Esophagus muscularis mucosa (tissue), 4 donors: ENCODE results near the gene BTNL8. TPM values are rescaled to one million over a fixed set of nuclear protein-coding genes. Genes with fewer than 3 reads are reported as not detected.

Experiments
- DNase-seq: peaks from one replicate; pipeline ENCODE4 v3.0.0-alpha.2; 2017; ENCODE audit errors: extremely low spot score
- H3K27ac ChIP-seq, 4 donors: fragments of 200-600 bp; sonication (generic); replicated peaks in 1 of 4; 1 replicate in 3 of 4; 2 replicates in 1 of 4; pipeline ENCODE4 v1.5.1; 2016 to 2019; ENCODE audit warnings: mild to moderate bottlenecking in 1 of 4
- H3K27me3 ChIP-seq, 4 donors: fragments of 200-600 bp; sonication (generic); one replicate each; pipeline versions ENCODE4 v1.5.1 to v1.6.0; 2016 to 2019
- H3K36me3 ChIP-seq, 4 donors: fragments of 200-600 bp; sonication (generic); one replicate each; pipeline ENCODE4 v1.5.1; 2016 to 2019
- H3K4me1 ChIP-seq, 4 donors: fragments of 200-600 bp; sonication (generic); one replicate each; pipeline ENCODE4 v1.5.1; 2016 to 2019
- H3K4me3 ChIP-seq, 4 donors: fragments of 200-600 bp; sonication (generic); 1 replicate in 2 of 4; 2 replicates in 2 of 4; pipeline ENCODE4 v1.5.1; 2016 to 2019; ENCODE audit warnings: mild to moderate bottlenecking in 4 of 4, moderate library complexity in 1 of 4
- H3K9me3 ChIP-seq, 4 donors: fragments of 200-600 bp; sonication (generic); 1 replicate in 3 of 4; 2 replicates in 1 of 4; pipeline ENCODE4 v1.5.1; 2016 to 2019
- EP300 ChIP-seq: sonication (generic); formaldehyde crosslinking; IDR thresholded peaks from one replicate; pipeline ENCODE4 v1.6.1; 2017; ENCODE audit warnings: antibody characterized with exemption
- POLR2A ChIP-seq: fragments of 450-650 bp; IDR thresholded peaks from one replicate; pipeline ENCODE4 v1.6.1; 2017; ENCODE audit warnings: antibody characterized with exemption, moderate library complexity, mild to moderate bottlenecking, low read depth
- POLR2AphosphoS5 ChIP-seq, 2 donors: sonication (generic); formaldehyde crosslinking; IDR thresholded peaks; one replicate each; pipeline ENCODE4 v1.6.1; 2017; ENCODE audit warnings: antibody characterized with exemption in 2 of 2
- whole genome bisulfite sequencing: methylation state at CpG from one replicate; pipeline ENCODE4 v1.1.5; 2018; 5-methylcytosine and 5-hydroxymethylcytosine counted together
- intact Hi-C: fragments of 100-400 bp; cut with DNase I; formaldehyde crosslinking; loops from one replicate; pipeline ENCODE4 v1.15.1; 2023
- total RNA-seq, 4 donors: library from RNA; depleted of rRNA; stranded (reverse); fragments of >200 nt; gene quantifications; one replicate each; pipeline versions ENCODE4 v1.1.0 to v1.2.1, GENCODE V29; 2016
- TF ChIP-seq, protein P1 (sequence below), 3 experiments: fragments of 200-600 bp in 2 of 3; fragments of 450-650 bp in 1 of 3; sonication (generic) in 2 of 3; IDR thresholded peaks; one replicate each; pipeline ENCODE4 v1.5.1; 2017 to 2019; ENCODE audit warnings: antibody characterized with exemption in 3 of 3, mild to moderate bottlenecking in 2 of 3, moderate library complexity in 1 of 3

The BTNL8 gene
- total RNA-seq, 4 donors from 2014 or later = 0.17 to 0.58 (median 0.34) TPM; not detected in 1

DNA sequence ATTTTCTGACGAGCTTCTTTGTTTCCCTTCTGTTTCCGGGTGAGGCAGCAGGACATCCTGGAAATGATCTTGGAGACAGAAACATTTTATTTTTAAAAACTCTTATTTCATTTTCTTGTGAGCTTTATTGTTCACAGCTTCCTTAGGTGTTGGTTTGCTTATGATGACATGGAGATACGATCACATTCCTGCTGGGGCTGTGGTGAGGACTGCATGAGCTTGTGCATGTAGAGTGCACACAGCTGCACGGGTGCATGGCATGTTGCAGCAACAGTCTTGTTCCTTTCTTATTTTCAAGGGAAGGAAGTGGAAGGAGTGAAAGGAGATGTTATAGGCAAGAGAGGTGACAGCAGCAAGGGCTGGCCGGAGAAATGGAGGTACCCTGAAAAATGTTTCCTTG lies 1.2 kb downstream of the BTNL8 start:
- no peak overlapping the region for H3K4me3 ChIP-seq
- TF ChIP-seq, protein P1, sequence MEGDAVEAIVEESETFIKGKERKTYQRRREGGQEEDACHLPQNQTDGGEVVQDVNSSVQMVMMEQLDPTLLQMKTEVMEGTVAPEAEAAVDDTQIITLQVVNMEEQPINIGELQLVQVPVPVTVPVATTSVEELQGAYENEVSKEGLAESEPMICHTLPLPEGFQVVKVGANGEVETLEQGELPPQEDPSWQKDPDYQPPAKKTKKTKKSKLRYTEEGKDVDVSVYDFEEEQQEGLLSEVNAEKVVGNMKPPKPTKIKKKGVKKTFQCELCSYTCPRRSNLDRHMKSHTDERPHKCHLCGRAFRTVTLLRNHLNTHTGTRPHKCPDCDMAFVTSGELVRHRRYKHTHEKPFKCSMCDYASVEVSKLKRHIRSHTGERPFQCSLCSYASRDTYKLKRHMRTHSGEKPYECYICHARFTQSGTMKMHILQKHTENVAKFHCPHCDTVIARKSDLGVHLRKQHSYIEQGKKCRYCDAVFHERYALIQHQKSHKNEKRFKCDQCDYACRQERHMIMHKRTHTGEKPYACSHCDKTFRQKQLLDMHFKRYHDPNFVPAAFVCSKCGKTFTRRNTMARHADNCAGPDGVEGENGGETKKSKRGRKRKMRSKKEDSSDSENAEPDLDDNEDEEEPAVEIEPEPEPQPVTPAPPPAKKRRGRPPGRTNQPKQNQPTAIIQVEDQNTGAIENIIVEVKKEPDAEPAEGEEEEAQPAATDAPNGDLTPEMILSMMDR (IDR thresholded peaks at IDR 0.05) = no peak
- TF ChIP-seq POLR2A (no peak), EP300 (no peak), POLR2AphosphoS5 (IDR thresholded peaks at IDR 0.05) (no peak)
- H3K9me3 ChIP-seq = peaks cover 0 to 5% (median 2%) of the 10 kb centered on the region in 4 donors
- intact Hi-C loops = no loop called here
- H3K27me3 ChIP-seq = no peaks in the 10 kb centered on the region
- no peaks in the 10 kb centered on the region for H3K36me3 ChIP-seq
- 76% methylated on average over 5 of the region's 5 CpGs for WGBS
- H3K4me1 ChIP-seq = peaks cover 0 to 7% (median 3%) of the 10 kb centered on the region in 4 donors
- DNase-seq = no peak
- no peak overlapping the region for H3K27ac ChIP-seq

DNA sequence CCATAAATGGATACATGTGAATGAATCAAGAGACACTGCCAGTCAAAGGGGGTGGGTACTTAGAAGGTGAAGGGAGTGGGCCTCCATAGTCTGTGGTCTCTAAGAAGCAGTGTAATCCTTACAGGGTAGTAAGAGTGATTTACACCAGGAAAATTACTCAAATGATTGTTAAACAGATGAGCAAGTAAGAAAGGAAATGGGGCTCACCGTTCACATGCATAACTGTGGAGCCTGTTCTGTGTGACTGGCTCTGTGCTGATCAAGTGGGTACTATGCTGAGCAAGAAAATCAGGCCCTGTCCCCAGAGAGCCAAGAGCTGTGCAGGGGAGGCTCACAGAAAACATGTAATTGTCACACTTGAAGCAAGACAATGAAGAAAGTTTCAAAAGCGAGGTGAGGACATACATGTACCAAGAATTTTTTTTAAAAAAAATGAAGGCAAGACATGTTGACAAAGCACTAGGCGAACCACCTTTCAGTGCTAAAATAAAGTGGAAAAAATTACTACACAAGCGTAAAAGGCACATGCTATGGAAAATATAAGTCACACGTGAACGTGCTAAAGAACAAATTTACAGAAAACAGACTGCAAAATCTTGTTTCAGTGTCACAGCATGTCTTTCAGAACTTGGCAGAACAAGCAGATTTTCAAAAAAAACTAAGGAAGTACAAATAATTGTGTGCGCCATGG lies 2.5 kb downstream of the BTNL8 start:
- Histone ChIP-seq H3K27me3 (no peaks in the 10 kb centered on the region), H3K4me1 (peaks cover 0 to 7% (median 3%) of the 10 kb centered on the region in 4 donors), H3K4me3 (no peak overlapping the region), H3K27ac (no peak overlapping the region), H3K36me3 (no peaks in the 10 kb centered on the region), H3K9me3 (no peaks in the 10 kb centered on the region)
- WGBS = 87% methylated on average over 7 of the region's 7 CpGs
- intact Hi-C loops = no loop called here
- TF ChIP-seq, protein P1 (IDR thresholded peaks at IDR 0.05) = no peak
- TF ChIP-seq POLR2AphosphoS5 (IDR thresholded peaks at IDR 0.05) (no peak), EP300 (no peak), POLR2A (no peak)
- no peak for DNase-seq

DNA sequence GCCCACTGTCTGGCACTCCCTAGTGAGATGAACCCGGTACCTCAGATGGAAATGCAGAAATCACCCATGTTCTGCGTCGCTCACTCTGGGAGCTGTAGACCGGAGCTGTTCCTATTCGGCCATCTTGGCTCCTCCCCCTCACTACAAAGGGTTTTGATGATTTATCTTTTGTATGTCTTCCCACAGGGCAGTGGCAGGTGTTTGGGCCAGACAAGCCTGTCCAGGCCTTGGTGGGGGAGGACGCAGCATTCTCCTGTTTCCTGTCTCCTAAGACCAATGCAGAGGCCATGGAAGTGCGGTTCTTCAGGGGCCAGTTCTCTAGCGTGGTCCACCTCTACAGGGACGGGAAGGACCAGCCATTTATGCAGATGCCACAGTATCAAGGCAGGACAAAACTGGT lies 9.4 kb downstream of the BTNL8 start:
- WGBS = 88% methylated on average over 9 of the region's 9 CpGs
- no peak overlapping the region for H3K4me3 ChIP-seq
- DNase-seq = no peak
- H3K4me1 ChIP-seq = peaks cover 0 to 7% (median 0%) of the 10 kb centered on the region in 4 donors
- peaks cover 0 to 14% (median 0%) of the 10 kb centered on the region in 4 donors for H3K27me3 ChIP-seq
- no peaks in the 10 kb centered on the region for H3K9me3 ChIP-seq
- no peaks in the 10 kb centered on the region for H3K36me3 ChIP-seq
- intact Hi-C loops = no loop called here
- TF ChIP-seq POLR2AphosphoS5 (IDR thresholded peaks at IDR 0.05) = no peak
- TF ChIP-seq, protein P1 (IDR thresholded peaks at IDR 0.05) = no peak
- TF ChIP-seq EP300 = no peak
- TF ChIP-seq POLR2A = no peak
- no peak overlapping the region for H3K27ac ChIP-seq

DNA sequence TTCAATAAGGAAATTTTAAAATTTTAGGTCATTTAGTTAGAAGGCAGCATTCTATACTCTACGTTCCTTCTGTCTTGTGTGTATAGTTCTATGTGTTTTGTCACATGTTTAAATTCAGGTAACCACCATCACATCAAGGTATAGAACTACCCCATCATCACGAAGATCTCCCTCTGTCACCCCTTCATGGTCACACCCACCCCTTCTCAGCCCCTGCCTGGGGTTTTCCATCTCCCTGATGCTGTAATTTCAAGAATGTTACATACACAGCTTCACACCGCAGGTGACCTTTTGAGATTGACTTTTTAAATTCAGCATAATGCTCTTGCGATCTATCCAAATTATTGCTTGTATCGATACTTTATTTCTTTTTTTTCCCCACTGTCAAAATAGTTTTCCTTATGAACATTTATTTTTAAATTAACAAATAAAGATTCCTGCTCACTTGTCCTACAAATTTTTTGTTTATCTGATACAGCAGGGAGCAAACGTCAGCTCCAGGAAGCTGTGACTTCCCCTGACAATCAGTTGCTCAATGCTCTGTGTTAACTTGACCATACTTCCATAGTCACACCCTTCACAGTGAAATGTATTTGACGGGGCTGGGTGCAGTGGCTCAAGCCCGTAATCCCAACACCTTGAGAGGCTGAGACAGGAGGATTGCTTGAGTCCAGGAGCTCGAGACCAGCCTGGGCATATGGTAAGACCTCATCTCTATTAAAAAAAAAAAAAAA lies 10.2 kb downstream of the BTNL8 start:
- Histone ChIP-seq H3K36me3 (no peaks in the 10 kb centered on the region), H3K9me3 (no peaks in the 10 kb centered on the region), H3K4me3 (no peak overlapping the region), H3K4me1 (peaks cover 0 to 7% (median 0%) of the 10 kb centered on the region in 4 donors), H3K27ac (no peak overlapping the region), H3K27me3 (peaks cover 0 to 14% (median 0%) of the 10 kb centered on the region in 4 donors)
- intact Hi-C loops = no loop called here
- TF ChIP-seq POLR2A = no peak
- TF ChIP-seq, protein P1 (IDR thresholded peaks at IDR 0.05) = no peak
- TF ChIP-seq POLR2AphosphoS5 (IDR thresholded peaks at IDR 0.05) = no peak
- no peak for TF ChIP-seq EP300
- WGBS = 64% methylated on average over 9 of the region's 9 CpGs
- no peak for DNase-seq
